Endothelial cell of umbilical vein (primary cell): ENCODE measurements around the gene SESN3. TPM values are rescaled to one million over a fixed set of nuclear protein-coding genes. Genes with fewer than 3 reads are reported as not detected.

Experiments used
- BruUV-seq: library from RNA; stranded (reverse); fragments of 400-500 nt; replicated peaks from 2 replicates; lab custom pipeline; 2021; lab: Mats Ljungman, UMichigan
- CTCF ChIA-PET: fragments of 300-600, 350-600 bp; sonication (Branson Sonifier 250); formaldehyde crosslinking; loops from one replicate; lab custom pipeline; 2021; ENCODE audit warnings: antibody characterized with exemption, inconsistent platforms; lab: Charles Lee
- POLR2A ChIA-PET: fragments of 300-600, 350-600 bp; sonication (Branson Sonifier 250); formaldehyde crosslinking; loops from one replicate; lab custom pipeline; 2021; ENCODE audit warnings: antibody characterized with exemption, inconsistent platforms; lab: Charles Lee
- DNase-seq: peaks from one replicate; pipeline ENCODE4 v3.0.0-alpha.2; 2011; ENCODE audit warnings: low read depth, low spot score
- FAIRE-seq: peaks from 2 replicates; lab custom pipeline; 2011; peaks lifted over from hg19 to GRCh38; lab: Jason Lieb, UNC
- H2AFZ ChIP-seq: 2 replicates; pipeline ENCODE4 v1.6.0; 2012; ENCODE audit warnings: low read depth, low read length, control low read depth, inconsistent platforms
- H3K27ac ChIP-seq: 2 replicates; pipeline ENCODE4 v1.5.1; 2011; ENCODE audit warnings: low read depth, mild to moderate bottlenecking, control low read depth, low read length, moderate library complexity; ENCODE audit not compliant: insufficient read depth
- H3K27me3 ChIP-seq, 2 experiments: 2 replicates each; pipeline versions ENCODE4 v1.6.0 to v1.6.1; 2011; ENCODE audit warnings: low read length in 2 of 2, mixed read lengths in 1 of 2; ENCODE audit not compliant: control insufficient read depth in 2 of 2, insufficient read depth in 2 of 2
- H3K36me3 ChIP-seq, 2 experiments: 2 replicates in 1 of 2; 3 replicates in 1 of 2; pipeline ENCODE4 v1.5.1; 2011; ENCODE audit warnings: low read length in 2 of 2, mild to moderate bottlenecking in 1 of 2, moderate library complexity in 1 of 2; ENCODE audit not compliant: control insufficient read depth in 2 of 2, insufficient read depth in 2 of 2; ENCODE audit errors: extremely low read depth in 1 of 2
- H3K4me1 ChIP-seq: 3 replicates; pipeline ENCODE4 v1.5.1; 2011; ENCODE audit warnings: mild to moderate bottlenecking, low read length; ENCODE audit not compliant: control insufficient read depth, insufficient read depth; ENCODE audit errors: extremely low read depth
- H3K4me2 ChIP-seq: 2 replicates; pipeline ENCODE4 v1.6.1; 2011; ENCODE audit warnings: low read length, control low read depth, mixed read lengths; ENCODE audit not compliant: insufficient read depth
- H3K4me3 ChIP-seq, 3 experiments: fragments of 200-600 bp in 1 of 3; sonication (generic), shearing (Covaris generic) in 1 of 3; replicated peaks in 1 of 3; 2 replicates each; pipeline ENCODE4 v1.5.1; 2011 to 2016; ENCODE audit warnings: control low read depth in 3 of 3, low read length in 3 of 3, mild to moderate bottlenecking in 2 of 3, inconsistent platforms in 1 of 3, low read depth in 1 of 3, moderate library complexity in 1 of 3; ENCODE audit not compliant: insufficient read depth in 1 of 3
- H3K79me2 ChIP-seq: 2 replicates; pipeline ENCODE4 v1.6.0; 2012; ENCODE audit warnings: low read length, inconsistent platforms; ENCODE audit not compliant: control insufficient read depth, insufficient read depth
- H3K9ac ChIP-seq: replicated peaks from 2 replicates; pipeline ENCODE3; 2011; ENCODE audit warnings: low read length, control low read depth; ENCODE audit not compliant: insufficient read depth; ENCODE audit errors: extremely low read depth
- H3K9me1 ChIP-seq: replicated peaks from 3 replicates; pipeline ENCODE4 v1.6.0; 2011; ENCODE audit warnings: mild to moderate bottlenecking, low read length; ENCODE audit not compliant: control insufficient read depth, insufficient read depth; ENCODE audit errors: extremely low read depth
- H3K9me3 ChIP-seq: replicated peaks from 2 replicates; pipeline ENCODE4 v1.5.1; 2012; ENCODE audit warnings: low read length, inconsistent platforms; ENCODE audit not compliant: control insufficient read depth, insufficient read depth
- H4K20me1 ChIP-seq: replicated peaks from 2 replicates; pipeline ENCODE3; 2011; ENCODE audit warnings: mild to moderate bottlenecking, low read length; ENCODE audit not compliant: control insufficient read depth, insufficient read depth; ENCODE audit errors: extremely low read depth
- CTCF ChIP-seq, 2 donors: IDR thresholded peaks; 1 replicate in 1 of 2; 2 replicates in 1 of 2; pipeline ENCODE4 v1.5.1; 2011; ENCODE audit warnings: low read length in 2 of 2, mild to moderate bottlenecking in 2 of 2, moderate library complexity in 2 of 2, control low read depth in 1 of 2, inconsistent platforms in 1 of 2, low read depth in 1 of 2; ENCODE audit not compliant: insufficient read depth in 1 of 2; ENCODE audit errors: extremely low read depth in 1 of 2
- EZH2 ChIP-seq: IDR thresholded peaks from 2 replicates; pipeline ENCODE4 v1.6.1; 2012; ENCODE audit warnings: borderline replicate concordance, low read depth, mild to moderate bottlenecking, moderate library complexity, low read length, inconsistent platforms; ENCODE audit not compliant: severe bottlenecking
- FOS ChIP-seq: IDR thresholded peaks from 2 replicates; pipeline ENCODE4 v1.6.1; 2011; ENCODE audit warnings: mild to moderate bottlenecking, low read length, moderate library complexity, borderline replicate concordance; ENCODE audit not compliant: insufficient read depth
- GATA2 ChIP-seq: IDR thresholded peaks from 2 replicates; pipeline ENCODE4 v1.7.0; 2011; ENCODE audit warnings: low read depth, mild to moderate bottlenecking, moderate library complexity, mixed read lengths, low read length; ENCODE audit not compliant: insufficient read length, insufficient read depth
- JUN ChIP-seq: IDR thresholded peaks from 2 replicates; pipeline ENCODE4 v1.6.1; 2011; ENCODE audit warnings: borderline replicate concordance, low read depth; ENCODE audit not compliant: insufficient read length, insufficient read depth
- MAX ChIP-seq: IDR thresholded peaks from 2 replicates; pipeline ENCODE4 v1.6.1; 2011; ENCODE audit not compliant: insufficient read depth, insufficient read length
- MYC ChIP-seq: IDR thresholded peaks from one replicate; pipeline ENCODE4 v1.6.1; 2011; ENCODE audit warnings: mild to moderate bottlenecking, low read depth, low read length
- POLR2A ChIP-seq: IDR thresholded peaks from 2 replicates; pipeline ENCODE4 v1.6.1; 2012; ENCODE audit warnings: low read depth, mild to moderate bottlenecking, control low read depth, low read length
- POLR2AphosphoS5 ChIP-seq: IDR thresholded peaks from 2 replicates; pipeline ENCODE4 v1.6.1; 2012; ENCODE audit warnings: low read depth, mild to moderate bottlenecking, control low read depth, low read length, moderate library complexity; ENCODE audit not compliant: insufficient read depth
- dilution Hi-C: fragments of 300-500 bp; cut with MboI; formaldehyde crosslinking; loops from one replicate; pipeline ENCODE4 v1.15.0; 2019; ENCODE audit warnings: low sequenced_read_pairs; ENCODE audit not compliant: extremely low pct_ligation_motif_present
- intact Hi-C: fragments of 100-400 bp; cut with micrococcal nuclease; formaldehyde crosslinking; loops from one replicate; pipeline ENCODE4 v1.10.0; 2022
- polyA plus RNA-seq, 4 experiments: library from polyadenylated mRNA; depleted of rRNA in 3 of 4; stranded (reverse) in 3 of 4; unstranded in 1 of 4; fragments of >200 nt; gene quantifications; 2 replicates each; pipeline versions ENCODE4 v1.2.1 to v1.2.3, GENCODE V29; 2011 to 2012; ENCODE audit warnings: missing spikeins in 1 of 4
- total RNA-seq: library from RNA; stranded (reverse); gene quantifications from 2 replicates; pipeline ENCODE4 v1.2.3, GENCODE V29; 2021

The SESN3 gene
- total and polyA plus RNA-seq, 2 donors (not counting 3 experiments of a cell fraction or from before 2014, with no cell fraction given), result 1.6 to 6.9 TPM

- dilution Hi-C loops (no loop called here), intact Hi-C loops (no loop called here)
- H4K20me1 ChIP-seq, result no peaks in the 10 kb centered on the region
- H3K27ac ChIP-seq, result no peak overlapping the region
- DNase-seq (no peak), FAIRE-seq (no peak)
- ChIA-PET CTCF (interaction anchor here (0.7 kb wide), 1 partner anchor 42 kb away, joined by 3 read pairs; no protein-coding TSS in a partner anchor), POLR2A (no interaction called here)
- H3K9ac ChIP-seq, result no peak overlapping the region
- no peaks in the 10 kb centered on the region for H3K9me1 ChIP-seq
- H2AFZ ChIP-seq, result no peak overlapping the region
- H3K79me2 ChIP-seq, result no peaks in the 10 kb centered on the region
- no peaks in the 10 kb centered on the region for H3K9me3 ChIP-seq
- BruUV-seq, result no TSS peak
- no peaks in the 10 kb centered on the region for H3K36me3 ChIP-seq
- no peak for TF ChIP-seq EZH2
- H3K4me1 ChIP-seq, result no peaks in the 10 kb centered on the region
- no peak overlapping the region for H3K4me2 ChIP-seq
- no peaks in the 10 kb centered on the region for H3K27me3 ChIP-seq
- no peak overlapping the region for H3K4me3 ChIP-seq
These were observed 95.8 kb downstream of the SESN3 start for GRCh38 chr11:95135155-95135554.

- H3K9me1 ChIP-seq, result no peaks in the 10 kb centered on the region
- H4K20me1 ChIP-seq, result no peaks in the 10 kb centered on the region
- DNase-seq (no peak), FAIRE-seq (no peak)
- no peak overlapping the region for H3K4me2 ChIP-seq
- H3K4me3 ChIP-seq, result no peak overlapping the region
- ChIA-PET POLR2A (no interaction called here), CTCF (interaction anchor here (0.7 kb wide), 1 partner anchor 41 kb away, joined by 3 read pairs; no protein-coding TSS in a partner anchor)
- dilution Hi-C loops (no loop called here), intact Hi-C loops (no loop called here)
- no TSS peak for BruUV-seq
- H3K27ac ChIP-seq, result no peak overlapping the region
- no peaks in the 10 kb centered on the region for H3K79me2 ChIP-seq
- H3K4me1 ChIP-seq, result no peaks in the 10 kb centered on the region
- no peaks in the 10 kb centered on the region for H3K27me3 ChIP-seq
- H3K36me3 ChIP-seq, result no peaks in the 10 kb centered on the region
- no peak overlapping the region for H3K9ac ChIP-seq
- no peak overlapping the region for H2AFZ ChIP-seq
- no peaks in the 10 kb centered on the region for H3K9me3 ChIP-seq
- TF ChIP-seq MYC (no peak), MAX (no peak), GATA2 (no peak), POLR2A (no peak), JUN (no peak), FOS (no peak), EZH2 (no peak), POLR2AphosphoS5 (no peak), CTCF (IDR thresholded peaks at IDR 0.05; ENCODE audit: extremely low read depth in 1 of 2, insufficient read depth in 1 of 2, low read depth in 1 of 2, low read length in 2 of 2) (no peak)
These were observed 96.5 kb downstream of the SESN3 start for GRCh38 chr11:95134491-95134890.
